Ovary (tissue), 9 donors: ENCODE results near the gene FAM180A. TPM values are rescaled to one million over a fixed set of nuclear protein-coding genes. Genes with fewer than 3 reads are reported as not detected.
"Not testable (repeated sequence)": the region's sequence is repeated elsewhere in the genome, so short reads cannot be mapped to it uniquely, and the experiment has no call there.

Experiments used
- DNase-seq, 5 donors: peaks; one replicate each; pipeline ENCODE4 v3.0.0-alpha.2; 2019 to 2020
- H3K27ac ChIP-seq, 2 donors: fragments of 200-600 bp; one replicate each; pipeline versions ENCODE4 v1.5.1 to v1.8.0; 2019 to 2022
- H3K27me3 ChIP-seq: fragments of 200-600 bp; one replicate; pipeline ENCODE4 v1.8.0; 2022
- H3K36me3 ChIP-seq: fragments of 200-600 bp; sonication (generic); one replicate; pipeline ENCODE4 v1.5.1; 2019
- H3K4me1 ChIP-seq: one replicate; pipeline ENCODE4 v1.8.1; 2013; ENCODE audit warnings: mild to moderate bottlenecking, moderate library complexity; ENCODE audit not compliant: insufficient read depth
- H3K4me3 ChIP-seq: fragments of 200-600 bp; sonication (generic); one replicate; pipeline ENCODE4 v1.5.1; 2017
- H3K9me3 ChIP-seq, 2 donors: fragments of 200-600 bp in 1 of 2; sonication (generic) in 1 of 2; one replicate each; pipeline versions ENCODE4 v1.5.1 to v1.8.1; 2013 to 2019; ENCODE audit warnings: mild to moderate bottlenecking in 1 of 2, moderate library complexity in 1 of 2
- CTCF ChIP-seq, 3 donors: fragments of 450-650 bp in 2 of 3; fragments of 200-600 bp in 1 of 3; IDR thresholded peaks; one replicate each; pipeline versions ENCODE4 v1.5.1 to v1.8.0; 2016 to 2022; ENCODE audit warnings: antibody characterized with exemption in 3 of 3, mild to moderate bottlenecking in 1 of 3
- EP300 ChIP-seq: sonication (generic); formaldehyde crosslinking; IDR thresholded peaks from one replicate; pipeline ENCODE4 v1.6.1; 2017; ENCODE audit warnings: antibody characterized with exemption
- POLR2A ChIP-seq: fragments of 450-650 bp; IDR thresholded peaks from one replicate; pipeline ENCODE4 v1.6.1; 2017; ENCODE audit warnings: antibody characterized with exemption, mild to moderate bottlenecking, moderate library complexity
- WGBS, 3 donors: extraction: QIAGEN DNeasy Blood & Tissue Kit in 1 of 3; methylation state at CpG; one replicate each; pipeline versions ENCODE4 v1.1.5 to v1.1.7; 2013 to 2017; 5-methylcytosine and 5-hydroxymethylcytosine counted together
- intact Hi-C, 4 donors: fragments of 100-400 bp; cut with DNase I; formaldehyde crosslinking; loops; one replicate each; pipeline versions ENCODE4 v1.11.0 to v1.15.1; 2022 to 2023
- polyA plus RNA-seq, 2 donors: library from polyadenylated mRNA; stranded (reverse); fragments of 200-250 nt in 1 of 2; fragments of 350-450 nt in 1 of 2; fragmentation: Illumina TruSeq in 1 of 2; extraction: RNeasy Lipid Tissue Mini Kit (QIAGEN cat#74804) in 1 of 2; gene quantifications; one replicate each; pipeline ENCODE4 v1.2.3, GENCODE V29; 2013 to 2014
- total RNA-seq, 7 donors: library from RNA; depleted of rRNA in 2 of 7; stranded (reverse); fragments of >200 nt in 2 of 7; fragmentation: NEBNext Ultra II Directional in 3 of 7; extraction: Animal tissue kit (Norgen Biotek cat#: 25700) in 3 of 7; gene quantifications; one replicate each; pipeline versions ENCODE4 v1.1.0 to v1.2.4, GENCODE V29; 2016 to 2023
- donor health status: DM: no; HTN: no; CAD: no; lungs with moderate emphysema.
- donor health status: DM: no; HTN: no; CAD: no.
- donor health status: Bipolar disorder and iron deficiency.
- donor health status: DM: yes; HTN: yes; CAD: no.
- donor health status: DM: no; HTN: no; CAD: no.
- donor health status: DM: yes; HTN: yes; CAD: no.

Gene FAM180A
- total and polyA plus RNA-seq, 9 donors, result 1.1 to 5.3 (median 3.1) TPM

- Histone ChIP-seq H3K9me3 (no peaks in the 10 kb centered on the region), H3K27me3 (no peaks in the 10 kb centered on the region), H3K4me1 (no peaks in the 10 kb centered on the region), H3K27ac (no peak overlapping the region), H3K4me3 (no peak overlapping the region), H3K36me3 (no peaks in the 10 kb centered on the region)
- DNase-seq, result no peak
- TF ChIP-seq POLR2A (no peak), EP300 (no peak), CTCF (IDR thresholded peaks at IDR 0.05) (no peak)
- intact Hi-C loops, result no loop called here
- WGBS, 3 donors, result 70 to 78% (median 75%) methylated on average over 5 of the region's 5 CpGs
Measured at GRCh38 chr7:135704698-135705097, 43.9 kb downstream of the FAM180A start.

GRCh38 chr7:135704074-135704473, 44.5 kb downstream of the FAM180A start:
- no peak overlapping the region for H3K27ac ChIP-seq
- H3K27me3 ChIP-seq, result no peaks in the 10 kb centered on the region
- H3K36me3 ChIP-seq, result no peaks in the 10 kb centered on the region
- no peak for TF ChIP-seq CTCF (IDR thresholded peaks at IDR 0.05)
- no peak for TF ChIP-seq EP300
- TF ChIP-seq POLR2A, result no peak
- H3K4me1 ChIP-seq, result no peaks in the 10 kb centered on the region
- no peak overlapping the region for H3K4me3 ChIP-seq
- intact Hi-C loops, result no loop called here
- H3K9me3 ChIP-seq, result no peaks in the 10 kb centered on the region
- no peak for DNase-seq
- 63 to 75% (median 64%) methylated on average over 2 of the region's 2 CpGs for WGBS, 3 donors

DNA sequence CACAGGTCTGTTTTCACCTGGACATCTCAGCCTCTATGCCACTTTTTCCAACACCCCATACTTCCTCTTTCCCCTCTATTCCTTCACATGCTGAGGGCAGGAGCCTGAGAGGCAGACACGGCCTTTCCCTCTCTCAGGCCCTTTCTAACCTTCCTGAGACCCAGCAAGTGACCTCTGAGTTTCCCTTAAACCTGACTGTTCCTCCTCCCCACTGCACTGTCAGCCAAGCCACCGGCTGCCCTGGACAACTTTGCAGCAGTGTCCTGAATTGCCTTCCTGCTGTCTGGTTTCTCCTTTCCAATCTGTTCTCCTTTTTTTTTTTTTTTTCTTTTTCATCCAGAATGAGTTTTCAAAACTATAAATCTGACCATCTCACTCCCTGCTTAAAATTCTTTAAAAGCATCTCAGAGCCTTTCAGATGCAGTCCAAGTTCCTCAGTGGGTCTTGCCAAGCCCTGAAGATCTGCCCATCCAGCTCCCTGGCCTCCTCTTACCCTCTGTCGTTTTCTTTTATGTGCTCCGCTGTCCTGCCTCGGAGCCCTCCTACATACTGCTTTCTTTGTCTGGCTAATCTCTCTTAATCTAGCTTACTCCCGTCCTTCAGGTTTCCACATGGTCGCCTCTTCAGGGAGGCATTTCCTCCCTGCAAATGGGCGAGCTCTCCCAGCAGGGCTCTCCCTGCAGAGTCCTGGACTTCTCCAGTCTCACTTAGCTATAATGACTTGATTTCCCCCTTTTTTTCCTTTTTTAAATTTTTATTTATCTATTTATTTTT, 51.1 kb downstream of the FAM180A start:
- H3K9me3 ChIP-seq, result no peaks in the 10 kb centered on the region
- WGBS, 3 donors, result 40 to 57% (median 51%) methylated on average over 8 of the region's 8 CpGs
- H3K27me3 ChIP-seq, result no peaks in the 10 kb centered on the region
- no peaks in the 10 kb centered on the region for H3K36me3 ChIP-seq
- no peak overlapping the region for H3K27ac ChIP-seq
- H3K4me1 ChIP-seq, result no peaks in the 10 kb centered on the region
- intact Hi-C loops, result no loop called here
- no peak overlapping the region for H3K4me3 ChIP-seq
- DNase-seq, result no peak
- TF ChIP-seq EP300 (no peak), POLR2A (no peak), CTCF (IDR thresholded peaks at IDR 0.05) (no peak)

GRCh38 chr7:135693558-135693957, 55.1 kb downstream of the FAM180A start:
- intact Hi-C loops, result no loop called here
- no peak for DNase-seq
- WGBS, 3 donors, result 85 to 92% (median 91%) methylated on average over 4 of the region's 4 CpGs
- H3K27me3 ChIP-seq, result no peaks in the 10 kb centered on the region
- H3K4me3 ChIP-seq, result no peak overlapping the region
- H3K36me3 ChIP-seq, result no peaks in the 10 kb centered on the region
- H3K27ac ChIP-seq, result no peak overlapping the region
- H3K9me3 ChIP-seq, result no peaks in the 10 kb centered on the region
- H3K4me1 ChIP-seq, result no peaks in the 10 kb centered on the region
- no peak for TF ChIP-seq CTCF (IDR thresholded peaks at IDR 0.05)
- no peak for TF ChIP-seq EP300
- no peak for TF ChIP-seq POLR2A

DNA sequence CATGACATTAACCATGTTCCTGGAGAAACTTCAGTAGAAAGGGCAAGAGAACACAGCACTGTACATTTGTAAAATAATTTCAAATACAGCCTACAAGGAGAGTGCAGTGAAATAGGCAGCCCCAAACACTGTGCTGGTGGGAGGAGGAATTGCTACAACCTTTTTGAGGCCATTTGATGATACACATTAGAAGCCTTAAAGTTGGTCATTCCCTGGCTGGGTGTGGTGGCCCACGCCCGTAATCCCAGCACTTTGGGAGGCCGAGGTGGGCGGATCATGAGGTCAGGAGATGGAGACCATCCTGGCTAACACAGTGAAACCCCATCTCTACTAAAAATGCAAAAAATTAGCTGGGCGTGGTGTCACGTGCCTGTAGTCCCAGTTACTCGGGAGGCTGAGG, 56.0 kb downstream of the FAM180A start:
- H3K4me1 ChIP-seq, H3K4me3 ChIP-seq, H3K36me3 ChIP-seq, DNase-seq, H3K27ac ChIP-seq, H3K27me3 ChIP-seq, H3K9me3 ChIP-seq, intact Hi-C loops: not testable (repeated sequence)
- WGBS, 3 donors, result 92 to 97% (median 95%) methylated on average over 7 of the region's 7 CpGs
